Neural progenitor cell (in vitro differentiated cells): Measurements from ENCODE around the gene DOCK4.

Source experiments
- CTCF ChIP-seq: fragments of 200-600 bp; sonication (generic); IDR thresholded peaks from 2 replicates; pipeline ENCODE4 v1.5.1; 2017; ENCODE audit warnings: antibody characterized with exemption, mild to moderate bottlenecking
- EZH2 ChIP-seq: fragments of 200-600 bp; sonication (generic); IDR thresholded peaks from 2 replicates; pipeline ENCODE4 v1.6.1; 2017; ENCODE audit warnings: antibody characterized with exemption, mild to moderate bottlenecking, moderate library complexity

DNA sequence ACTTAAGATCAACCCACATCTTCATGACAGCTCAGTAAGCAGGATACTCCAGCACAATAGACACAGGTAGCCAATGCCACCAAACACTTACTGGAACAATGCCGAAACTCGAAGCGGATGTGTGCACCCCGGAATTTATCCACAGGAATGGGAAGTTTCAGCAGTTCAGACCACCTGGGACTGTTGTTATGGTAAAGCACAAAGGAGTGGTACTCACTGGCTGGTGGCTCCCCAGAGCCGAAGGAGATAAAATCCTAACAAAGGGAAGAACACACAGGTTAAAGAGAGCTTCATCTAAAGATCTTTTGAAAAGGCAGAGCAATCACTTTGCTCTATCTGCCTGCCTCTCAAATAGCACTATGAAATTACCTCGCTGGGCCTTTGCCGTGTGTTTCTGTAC lies 305.9 kb downstream of the DOCK4 start:
- TF ChIP-seq CTCF (no peak), EZH2 (no peak)
